HG03442 (cell line): ENCODE results near the gene KLHL15.
"Not testable (repeated sequence)": the region's sequence is repeated elsewhere in the genome, so short reads cannot be mapped to it uniquely, and the experiment has no call there.

ENCODE experiments used
- ATAC-seq: cut with Tn5 transposase; IDR thresholded peaks from one replicate; pipeline ENCODE4 v1.9.1; 2021; ENCODE audit warnings: mild to moderate bottlenecking, moderate library complexity; ENCODE audit not compliant: unreplicated experiment

KLHL15 gene, protein sequence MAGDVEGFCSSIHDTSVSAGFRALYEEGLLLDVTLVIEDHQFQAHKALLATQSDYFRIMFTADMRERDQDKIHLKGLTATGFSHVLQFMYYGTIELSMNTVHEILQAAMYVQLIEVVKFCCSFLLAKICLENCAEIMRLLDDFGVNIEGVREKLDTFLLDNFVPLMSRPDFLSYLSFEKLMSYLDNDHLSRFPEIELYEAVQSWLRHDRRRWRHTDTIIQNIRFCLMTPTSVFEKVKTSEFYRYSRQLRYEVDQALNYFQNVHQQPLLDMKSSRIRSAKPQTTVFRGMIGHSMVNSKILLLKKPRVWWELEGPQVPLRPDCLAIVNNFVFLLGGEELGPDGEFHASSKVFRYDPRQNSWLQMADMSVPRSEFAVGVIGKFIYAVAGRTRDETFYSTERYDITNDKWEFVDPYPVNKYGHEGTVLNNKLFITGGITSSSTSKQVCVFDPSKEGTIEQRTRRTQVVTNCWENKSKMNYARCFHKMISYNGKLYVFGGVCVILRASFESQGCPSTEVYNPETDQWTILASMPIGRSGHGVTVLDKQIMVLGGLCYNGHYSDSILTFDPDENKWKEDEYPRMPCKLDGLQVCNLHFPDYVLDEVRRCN

DNA sequence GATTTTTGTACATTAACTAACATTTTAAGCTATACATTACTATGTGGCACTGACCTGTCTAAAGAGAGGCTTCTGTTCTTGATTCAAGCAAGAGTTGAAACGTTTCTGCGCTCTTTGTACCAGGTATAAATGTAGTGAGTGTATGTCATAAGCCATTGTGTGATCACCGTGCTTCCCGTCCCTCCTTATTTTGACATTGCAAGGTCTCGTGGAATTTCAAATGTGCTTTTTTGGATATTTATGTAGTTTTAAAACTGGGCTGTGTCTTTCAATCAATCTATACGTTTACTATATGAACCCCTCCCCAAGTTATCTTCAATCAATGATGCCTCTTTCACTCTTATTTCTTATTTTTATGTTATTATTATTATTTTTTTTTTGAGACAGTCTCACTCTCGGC lies at the start of gene KLHL15:
Gene KLHL15 (minus strand): TSS at position 101 of the 400 bp plus-strand sequence. CDS start 20,493 bp downstream, outside the sequence.
- no peak for ATAC-seq

DNA sequence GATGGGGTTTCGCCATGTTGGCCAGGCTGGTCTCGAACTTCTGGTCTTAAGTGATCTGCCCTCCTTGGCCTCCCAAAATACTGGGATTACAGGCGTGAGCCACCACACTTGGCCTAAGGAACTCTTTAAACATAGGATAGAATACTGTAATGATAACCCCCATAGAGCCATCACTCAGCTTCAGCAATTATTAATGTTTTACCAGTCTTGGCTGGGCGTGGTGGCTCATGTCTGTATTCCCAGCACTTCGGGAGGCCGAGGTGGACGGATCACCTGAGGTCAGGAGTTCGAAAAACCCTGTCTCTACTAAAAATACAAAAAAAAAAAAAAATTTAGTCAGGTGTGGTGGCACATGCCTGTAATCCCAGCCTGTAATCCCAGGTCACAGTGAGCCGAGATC lies 42.9 kb upstream of the KLHL15 start:
- ATAC-seq = no peak

DNA sequence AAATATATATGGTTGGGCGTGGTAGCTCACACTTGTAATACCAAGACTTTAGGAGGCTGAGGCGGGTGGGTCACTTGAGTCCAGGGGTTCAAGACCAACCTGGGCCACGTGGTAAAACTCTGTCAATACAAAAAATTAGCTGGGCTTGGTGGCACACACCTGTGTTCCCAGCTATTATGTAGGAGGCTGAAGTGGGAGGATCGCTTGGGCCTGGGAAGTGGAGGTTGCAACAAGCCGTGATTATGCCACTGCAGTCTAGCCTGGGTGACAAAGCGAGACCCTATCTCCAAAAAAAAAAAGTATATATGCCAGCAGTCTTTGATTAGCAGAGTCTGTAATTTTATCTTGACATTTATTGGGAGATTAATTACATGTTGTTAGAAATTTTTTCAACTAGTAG lies 36.5 kb upstream of the KLHL15 start:
- ATAC-seq = no peak

DNA sequence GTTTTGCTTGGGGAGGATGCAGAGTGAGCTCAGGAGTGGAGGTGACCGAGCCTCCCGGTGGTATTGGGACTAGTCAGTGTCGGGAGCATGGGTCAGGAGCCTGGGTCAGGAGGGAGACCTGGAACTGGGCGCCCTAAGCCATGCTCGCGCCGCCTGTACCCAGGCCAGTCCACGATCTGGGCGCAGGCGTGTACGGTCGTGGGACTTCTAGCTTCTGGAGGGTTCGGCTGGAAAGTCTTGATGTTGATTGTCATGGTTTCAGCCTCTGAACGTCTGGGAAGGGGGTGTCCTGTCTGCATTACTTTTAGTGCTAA lies 28.0 kb upstream of the KLHL15 start:
- ATAC-seq = peak; percentile 12

DNA sequence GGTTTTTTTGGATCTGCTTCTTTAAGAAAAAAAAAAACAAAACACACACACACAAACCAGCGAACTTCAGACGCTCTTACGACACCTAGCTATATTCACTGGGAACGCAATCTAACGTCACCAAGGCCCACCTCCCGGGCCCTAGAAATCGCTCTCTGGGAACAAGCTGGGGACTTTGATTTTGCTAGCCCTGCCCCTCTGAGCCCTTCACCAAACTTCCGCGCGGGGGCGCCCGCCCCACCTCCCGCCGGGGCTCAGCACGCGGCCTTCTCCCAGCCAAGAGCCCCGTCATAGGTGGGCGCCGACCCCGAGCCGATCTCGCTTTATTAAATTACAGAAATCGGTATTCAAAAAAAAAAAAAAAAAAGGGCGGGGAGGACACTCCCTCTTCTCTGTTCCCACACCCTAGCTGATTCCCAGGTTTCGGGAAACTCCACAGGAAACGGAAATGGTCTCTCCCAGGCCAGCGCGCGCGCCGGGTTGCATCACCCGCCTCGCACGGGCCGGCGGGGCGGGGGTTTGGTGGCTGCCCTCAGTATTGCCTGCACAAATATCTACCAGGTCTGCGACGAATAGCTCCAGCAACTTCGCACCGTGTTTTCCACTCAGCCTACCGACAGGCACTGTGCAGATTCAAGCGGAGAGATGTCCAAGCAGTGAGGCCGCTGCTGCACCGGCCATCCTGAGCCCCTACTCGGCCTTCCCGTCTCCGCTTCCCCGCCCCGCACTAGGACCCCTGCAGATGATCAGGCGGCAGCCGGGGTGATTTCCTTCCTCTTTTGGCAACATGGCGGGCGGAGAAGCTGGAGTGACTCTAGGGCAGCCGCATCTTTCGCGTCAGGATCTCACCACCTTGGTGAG lies 27.4 kb upstream of the KLHL15 start, which contains the start of gene EIF2S3:
Gene EIF2S3 (plus strand): TSS at position 775 of the 861 bp plus-strand sequence. CDS start 13 bp downstream, at position 788.
- peak; percentile 83 for ATAC-seq

DNA sequence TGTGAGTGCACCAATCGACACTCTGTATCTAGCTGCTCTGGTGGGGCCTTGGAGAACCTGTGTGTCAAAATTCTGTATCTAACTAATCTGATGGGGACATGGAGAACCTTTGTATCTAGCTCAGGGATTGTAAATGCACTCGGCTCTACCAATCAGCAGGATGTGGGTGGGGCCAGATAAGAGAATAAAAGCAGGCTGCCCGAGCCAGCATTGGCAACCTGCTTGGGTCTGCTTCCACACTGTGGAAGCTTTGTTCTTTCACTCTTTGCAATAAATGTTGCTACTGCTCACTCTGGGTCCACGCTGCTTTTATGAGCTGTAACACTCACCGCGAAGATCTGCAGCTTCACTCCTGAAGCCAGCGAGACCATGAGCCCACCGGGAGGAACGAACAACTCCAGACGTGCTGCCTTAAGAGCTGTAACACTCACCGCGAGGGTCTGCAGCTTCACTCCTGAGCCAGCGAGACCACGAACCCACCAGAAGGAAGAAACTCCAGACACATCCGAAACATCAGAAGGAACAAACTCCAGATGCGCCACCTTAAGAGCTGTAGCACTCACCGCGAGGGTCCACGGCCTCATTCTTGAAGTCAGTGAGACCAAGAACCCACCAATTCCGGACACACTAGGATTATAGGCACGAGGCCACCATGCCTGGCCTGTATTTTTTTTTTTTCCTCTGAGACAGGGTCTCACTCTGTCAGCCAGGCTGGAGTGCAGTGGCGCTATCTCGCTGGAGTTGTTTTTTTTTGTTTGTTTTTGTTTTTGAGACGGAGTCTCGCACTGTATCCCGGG lies 23.7 kb upstream of the KLHL15 start:
- not testable (repeated sequence) for ATAC-seq

DNA sequence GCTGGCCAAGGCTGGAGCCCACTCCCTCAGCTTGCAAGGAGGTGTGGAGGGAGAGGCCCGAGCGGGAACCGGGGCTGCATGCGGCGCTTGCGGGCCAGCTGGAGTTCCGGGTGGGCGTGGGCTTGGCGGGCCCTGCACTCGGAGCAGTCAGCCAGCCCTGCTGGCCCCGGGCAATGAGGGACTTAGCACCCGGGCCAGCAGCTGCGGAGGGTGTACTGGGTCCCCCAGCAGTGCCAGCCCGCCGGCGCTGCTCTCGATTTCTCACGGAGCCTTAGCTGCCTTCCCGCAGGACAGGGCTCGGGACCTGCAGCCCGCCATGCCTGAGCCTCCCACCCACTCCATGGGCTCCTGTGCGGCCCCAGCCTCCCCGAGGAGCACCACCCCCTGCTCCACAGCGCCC lies 22.7 kb upstream of the KLHL15 start:
- ATAC-seq = not testable (repeated sequence)

DNA sequence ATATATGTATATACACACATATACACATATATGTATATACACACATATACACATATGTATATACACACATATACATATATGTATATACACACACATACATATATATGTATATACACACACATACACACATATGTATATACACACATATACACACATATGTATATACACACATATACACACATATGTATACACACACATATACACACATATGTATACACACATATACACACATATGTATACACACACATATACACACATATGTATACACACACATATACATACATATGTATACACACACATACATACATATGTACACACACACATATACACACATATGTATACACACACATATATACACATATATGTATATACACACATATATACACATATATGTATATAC lies 19.1 kb upstream of the KLHL15 start:
- ATAC-seq = not testable (repeated sequence)

DNA sequence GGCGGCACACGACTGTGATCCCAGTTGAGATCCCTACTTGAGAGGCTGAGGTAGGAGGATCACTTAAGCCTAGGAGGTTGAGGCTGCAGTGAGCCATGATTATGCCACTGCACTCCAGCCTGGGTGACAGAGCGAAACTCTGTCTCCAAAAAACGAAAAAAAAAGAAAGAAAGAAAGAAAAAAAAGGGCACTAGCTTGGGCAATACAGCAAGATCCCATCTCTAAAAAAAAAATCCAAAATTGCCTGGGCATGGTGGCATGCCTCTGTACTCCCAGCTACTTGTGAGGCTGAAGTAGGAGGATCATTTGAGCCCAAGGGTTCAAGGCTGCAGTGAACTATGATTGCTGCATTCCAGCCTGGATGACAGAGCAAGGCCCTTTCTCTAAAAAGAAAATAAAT lies 10.7 kb upstream of the KLHL15 start:
- no peak for ATAC-seq

DNA sequence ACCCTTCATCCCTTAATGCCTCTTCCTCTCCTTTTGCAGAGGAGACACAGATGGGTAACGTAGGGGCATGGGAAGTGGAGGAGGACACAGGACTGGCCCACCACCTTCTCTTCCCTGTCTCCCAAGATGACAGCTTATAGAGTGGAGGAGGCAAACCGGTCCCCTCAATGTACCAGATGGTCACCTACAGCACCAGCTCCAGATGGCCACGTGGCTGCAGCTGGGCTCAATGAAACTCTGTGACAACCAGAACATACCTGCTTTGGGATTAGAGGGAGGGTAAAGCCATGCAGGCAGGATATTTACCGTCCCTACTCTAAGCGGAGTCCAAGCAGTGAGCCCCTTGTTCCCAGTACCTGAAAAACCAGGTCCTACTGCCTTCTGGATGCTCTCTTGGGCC lies 7.5 kb upstream of the KLHL15 start:
- no peak for ATAC-seq

DNA sequence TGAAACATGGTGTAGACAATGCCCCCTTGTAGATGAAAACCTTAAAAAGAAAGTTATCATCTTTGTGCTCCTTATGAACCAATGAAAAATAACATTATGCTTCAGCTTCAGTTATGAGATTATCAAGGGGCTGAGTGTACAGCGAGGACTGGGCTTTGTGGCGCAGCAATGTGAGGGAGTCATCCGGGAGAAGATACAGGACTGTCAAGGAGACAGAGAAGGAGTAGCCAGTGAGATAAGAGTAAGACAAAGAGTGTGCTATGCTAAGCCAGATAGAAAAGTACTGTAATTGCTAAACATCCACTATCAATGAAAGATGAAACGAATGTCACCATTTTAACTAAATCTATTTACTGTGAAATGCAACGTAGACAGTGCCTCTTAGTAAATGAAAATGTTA lies 3.6 kb upstream of the KLHL15 start:
- ATAC-seq = no peak

DNA sequence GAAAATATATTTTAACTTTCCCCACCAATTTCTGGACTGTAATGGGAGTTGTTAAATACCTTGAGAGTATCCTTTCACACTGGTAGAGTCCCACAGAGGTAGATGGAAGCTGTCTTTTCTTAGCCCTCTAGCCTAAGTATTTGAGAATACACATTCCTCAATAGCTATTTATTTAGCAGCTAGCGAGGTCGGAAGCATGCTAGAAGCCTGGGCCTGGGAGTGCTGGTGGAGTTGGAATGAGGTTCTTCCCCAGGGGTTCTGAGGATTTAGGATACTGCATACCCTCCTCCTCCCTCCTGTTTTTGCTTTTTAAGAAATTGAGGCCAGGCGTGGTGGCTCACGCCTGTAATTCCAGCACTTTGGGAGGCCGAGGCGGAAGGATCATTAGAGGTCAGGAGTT lies 999 bp upstream of the KLHL15 start:
- no peak for ATAC-seq

DNA sequence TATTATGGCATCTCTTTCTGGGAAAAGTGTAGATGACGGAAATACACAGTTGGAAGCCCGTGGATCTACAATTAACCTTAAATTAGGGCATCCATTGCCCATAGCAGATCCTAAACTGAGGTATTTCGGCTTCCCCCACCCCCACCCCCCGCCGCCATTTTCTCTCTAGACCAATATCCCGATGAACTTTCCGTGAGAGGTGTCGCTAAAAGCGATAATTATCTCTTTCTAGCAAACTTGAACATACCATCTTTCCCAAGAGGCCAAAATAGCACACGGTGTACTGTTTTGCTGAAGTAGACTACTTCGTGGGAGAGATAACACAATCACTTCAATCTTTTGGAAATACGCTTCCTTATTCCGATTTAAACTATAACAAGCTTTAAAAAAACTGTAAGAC lies 554 bp downstream of the KLHL15 start:
- no peak for ATAC-seq

DNA sequence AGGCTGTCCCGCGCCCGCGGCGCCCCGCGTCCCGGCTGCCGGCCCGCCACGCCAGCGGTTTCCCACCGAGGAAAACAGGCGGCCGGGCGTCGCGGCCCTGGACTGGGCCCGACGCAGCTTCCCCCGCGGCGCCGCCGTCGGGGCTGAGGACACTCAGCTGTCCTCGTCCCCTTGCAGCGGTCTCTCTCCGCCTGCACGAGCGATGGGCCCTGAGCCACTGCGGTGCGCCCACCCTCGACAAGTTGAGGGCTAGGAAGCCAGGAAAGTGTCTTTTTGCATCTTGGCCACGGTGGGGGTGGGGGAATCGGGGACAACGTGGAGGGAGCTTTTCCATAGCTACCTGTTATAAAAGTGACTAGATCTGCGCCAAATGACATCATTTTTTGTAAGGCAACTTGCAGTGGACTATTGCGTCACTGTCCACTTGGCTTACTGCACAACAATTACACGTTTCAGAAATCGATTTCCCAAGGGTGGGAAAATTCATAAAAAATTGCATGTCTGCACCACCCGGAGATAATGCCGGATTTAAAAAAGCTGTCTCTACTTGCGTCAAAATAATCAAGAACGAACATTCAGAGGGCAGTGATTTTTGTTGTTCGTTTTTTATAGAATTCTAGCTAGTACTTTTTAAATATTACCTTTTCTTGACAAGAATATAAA lies 1.1 kb downstream of the KLHL15 start:
- ATAC-seq = peak; percentile 20

DNA sequence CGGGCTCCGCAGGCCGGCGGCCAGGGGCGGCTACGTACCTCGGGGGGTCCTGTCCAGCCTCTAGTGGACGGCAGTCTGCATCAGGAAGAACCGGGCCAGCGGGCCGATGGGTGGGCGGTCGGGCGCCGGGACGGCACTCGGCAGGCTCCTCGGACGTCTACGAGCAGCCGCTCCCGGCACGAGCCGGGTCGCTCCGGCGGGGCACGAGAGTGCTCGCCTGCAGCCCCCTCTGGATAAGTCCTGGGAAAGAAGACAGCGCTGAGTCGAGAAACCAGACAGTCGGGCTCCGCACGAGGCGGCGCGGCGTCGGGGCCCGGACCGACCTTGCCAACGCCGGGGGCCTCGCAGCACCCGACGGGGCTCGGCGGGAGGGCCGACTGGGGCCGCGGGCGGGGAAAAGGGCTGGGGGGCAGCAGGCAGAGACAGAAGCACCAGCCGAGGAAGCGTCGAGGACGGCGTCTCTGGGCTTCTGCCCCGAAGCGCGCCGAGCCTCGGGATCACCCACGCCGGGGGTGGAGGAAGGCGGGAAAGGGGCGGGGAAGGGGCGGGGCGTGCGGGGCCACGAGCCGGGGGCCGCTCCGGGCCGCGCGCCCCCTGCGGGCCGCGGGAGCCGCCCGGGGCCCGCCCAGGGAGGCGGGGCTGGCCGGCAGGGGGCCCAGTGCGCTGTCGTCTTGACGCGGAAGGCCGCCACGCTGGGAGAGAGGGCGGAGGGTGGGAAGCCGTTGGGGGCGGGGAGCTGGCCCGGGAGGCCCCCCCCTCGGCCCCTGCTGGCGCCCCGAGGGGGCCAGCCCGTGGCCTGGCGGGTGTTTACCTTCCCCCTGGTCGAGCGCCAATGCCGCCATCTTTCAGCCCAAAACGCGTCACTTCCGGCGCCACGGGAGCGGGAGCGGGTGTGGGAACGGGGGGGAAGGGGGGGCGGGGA lies 1.9 kb downstream of the KLHL15 start:
- peak; percentile 86 for ATAC-seq

DNA sequence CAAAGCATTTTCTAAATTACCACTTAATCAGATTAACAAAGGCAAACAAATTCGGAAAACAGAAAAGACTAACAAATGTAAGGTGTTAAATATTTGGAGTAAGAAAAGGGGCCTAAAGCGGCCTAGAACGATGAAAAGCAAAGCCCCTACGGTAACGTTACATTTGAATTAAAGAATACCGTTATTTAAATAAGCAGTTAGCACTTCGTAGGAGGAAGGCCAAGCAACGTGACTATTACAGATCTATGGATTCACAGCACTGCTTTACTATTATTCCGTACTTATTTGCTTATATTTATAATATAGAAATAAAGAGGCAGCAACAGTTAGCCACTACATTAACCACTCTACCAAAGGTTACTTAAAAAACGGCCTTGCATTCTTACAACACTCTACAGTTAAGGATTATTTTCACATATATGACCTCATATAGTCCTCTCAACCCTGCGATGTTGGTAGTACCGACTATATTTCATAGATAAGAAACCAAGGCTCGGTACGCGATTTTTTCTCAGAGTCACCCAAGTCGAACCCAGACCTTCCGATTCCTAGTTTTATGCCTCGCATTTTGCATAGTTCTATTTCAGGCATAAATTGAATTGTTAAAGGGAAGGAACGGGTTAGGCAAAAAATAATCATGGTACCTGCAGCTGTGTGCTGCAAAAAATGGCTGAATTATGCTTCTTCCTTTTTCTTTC lies 2.9 kb downstream of the KLHL15 start:
- ATAC-seq = no peak

DNA sequence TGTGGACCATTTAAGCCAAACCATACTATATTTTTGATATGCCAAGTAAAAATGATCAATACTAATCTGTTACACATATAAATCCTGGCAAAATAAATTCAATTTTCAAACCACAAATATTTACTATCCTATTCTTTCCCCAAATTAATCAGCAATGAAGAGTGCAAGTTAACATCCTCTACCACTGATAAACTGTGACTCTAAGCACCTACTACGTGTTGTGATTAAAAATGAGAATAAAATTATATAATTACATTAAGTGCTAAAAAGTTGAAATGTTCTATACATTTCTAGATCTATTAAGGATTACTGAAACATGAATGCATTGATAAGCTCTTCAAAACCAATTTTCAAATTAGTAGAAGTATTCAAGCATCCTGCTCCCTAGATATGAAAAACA lies 3.4 kb downstream of the KLHL15 start:
- no peak for ATAC-seq

DNA sequence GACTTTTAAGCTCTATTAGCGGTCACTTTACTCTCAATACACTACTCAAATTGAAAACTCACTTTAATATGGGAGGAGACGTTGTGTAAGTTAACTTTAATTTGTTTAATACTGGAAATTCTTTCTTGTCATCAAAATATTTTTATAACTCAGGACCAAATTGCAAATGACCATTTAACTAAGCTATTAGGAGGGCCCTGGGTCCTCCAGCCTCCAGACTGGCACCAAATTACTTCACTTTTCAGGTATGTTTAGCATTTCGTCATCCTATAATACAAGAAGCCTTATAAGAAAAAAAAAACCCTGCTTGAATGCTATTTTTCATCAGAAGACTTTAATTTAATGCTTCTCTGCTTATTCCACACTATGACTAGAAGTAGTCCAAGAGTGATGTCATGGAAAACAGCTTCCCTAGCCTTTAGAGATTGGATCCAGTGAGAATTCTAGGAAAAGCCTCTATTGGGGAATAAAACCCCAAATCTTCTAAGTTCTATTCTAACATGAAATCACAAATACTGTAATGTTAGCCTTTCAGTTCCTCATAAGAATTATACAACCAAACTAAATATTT lies 6.6 kb downstream of the KLHL15 start:
- ATAC-seq = no peak
